Ovary (tissue), 9 donors: ENCODE results near the gene MMP28. TPM values are rescaled to one million over a fixed set of nuclear protein-coding genes. Genes with fewer than 3 reads are reported as not detected.

ENCODE experiments used
- DNase-seq, 5 donors: peaks; one replicate each; pipeline ENCODE4 v3.0.0-alpha.2; 2019 to 2020
- H3K27ac ChIP-seq, 2 donors: fragments of 200-600 bp; one replicate each; pipeline versions ENCODE4 v1.5.1 to v1.8.0; 2019 to 2022
- H3K27me3 ChIP-seq: fragments of 200-600 bp; one replicate; pipeline ENCODE4 v1.8.0; 2022
- H3K36me3 ChIP-seq: fragments of 200-600 bp; sonication (generic); one replicate; pipeline ENCODE4 v1.5.1; 2019
- H3K4me1 ChIP-seq: one replicate; pipeline ENCODE4 v1.8.1; 2013; ENCODE audit warnings: mild to moderate bottlenecking, moderate library complexity; ENCODE audit not compliant: insufficient read depth
- H3K4me3 ChIP-seq: fragments of 200-600 bp; sonication (generic); one replicate; pipeline ENCODE4 v1.5.1; 2017
- H3K9me3 ChIP-seq, 2 donors: fragments of 200-600 bp in 1 of 2; sonication (generic) in 1 of 2; one replicate each; pipeline versions ENCODE4 v1.5.1 to v1.8.1; 2013 to 2019; ENCODE audit warnings: mild to moderate bottlenecking in 1 of 2, moderate library complexity in 1 of 2
- CTCF ChIP-seq, 3 donors: fragments of 450-650 bp in 2 of 3; fragments of 200-600 bp in 1 of 3; IDR thresholded peaks; one replicate each; pipeline versions ENCODE4 v1.5.1 to v1.8.0; 2016 to 2022; ENCODE audit warnings: antibody characterized with exemption in 3 of 3, mild to moderate bottlenecking in 1 of 3
- EP300 ChIP-seq: sonication (generic); formaldehyde crosslinking; IDR thresholded peaks from one replicate; pipeline ENCODE4 v1.6.1; 2017; ENCODE audit warnings: antibody characterized with exemption
- POLR2A ChIP-seq: fragments of 450-650 bp; IDR thresholded peaks from one replicate; pipeline ENCODE4 v1.6.1; 2017; ENCODE audit warnings: antibody characterized with exemption, mild to moderate bottlenecking, moderate library complexity
- WGBS, 3 donors: extraction: QIAGEN DNeasy Blood & Tissue Kit in 1 of 3; methylation state at CpG; one replicate each; pipeline versions ENCODE4 v1.1.5 to v1.1.7; 2013 to 2017; 5-methylcytosine and 5-hydroxymethylcytosine counted together
- intact Hi-C, 4 donors: fragments of 100-400 bp; cut with DNase I; formaldehyde crosslinking; loops; one replicate each; pipeline versions ENCODE4 v1.11.0 to v1.15.1; 2022 to 2023
- polyA plus RNA-seq, 2 donors: library from polyadenylated mRNA; stranded (reverse); fragments of 200-250 nt in 1 of 2; fragments of 350-450 nt in 1 of 2; fragmentation: Illumina TruSeq in 1 of 2; extraction: RNeasy Lipid Tissue Mini Kit (QIAGEN cat#74804) in 1 of 2; gene quantifications; one replicate each; pipeline ENCODE4 v1.2.3, GENCODE V29; 2013 to 2014
- total RNA-seq, 7 donors: library from RNA; depleted of rRNA in 2 of 7; stranded (reverse); fragments of >200 nt in 2 of 7; fragmentation: NEBNext Ultra II Directional in 3 of 7; extraction: Animal tissue kit (Norgen Biotek cat#: 25700) in 3 of 7; gene quantifications; one replicate each; pipeline versions ENCODE4 v1.1.0 to v1.2.4, GENCODE V29; 2016 to 2023
- donor health status: DM: no; HTN: no; CAD: no; lungs with moderate emphysema.
- donor health status: DM: no; HTN: no; CAD: no.
- donor health status: Bipolar disorder and iron deficiency.
- donor health status: DM: yes; HTN: yes; CAD: no.
- donor health status: DM: no; HTN: no; CAD: no.
- donor health status: DM: yes; HTN: yes; CAD: no.

Gene MMP28
- total and polyA plus RNA-seq, 9 donors: 0.25 to 33.3 (median 3.5) TPM

GRCh38 chr17:35841505-35841904 lies 46.1 kb upstream of the MMP28 start:
- DNase-seq: no peak
- TF ChIP-seq EP300 (no peak), POLR2A (no peak), CTCF (IDR thresholded peaks at IDR 0.05) (no peak)
- no peaks in the 10 kb centered on the region for H3K4me1 ChIP-seq
- no peaks in the 10 kb centered on the region for H3K9me3 ChIP-seq
- WGBS, 3 donors: 70 to 82% (median 77%) methylated on average over 4 of the region's 4 CpGs
- no peak overlapping the region for H3K4me3 ChIP-seq
- no peaks in the 10 kb centered on the region for H3K36me3 ChIP-seq
- H3K27ac ChIP-seq: no peak overlapping the region
- intact Hi-C loops: no loop called here
- H3K27me3 ChIP-seq: no peaks in the 10 kb centered on the region

DNA sequence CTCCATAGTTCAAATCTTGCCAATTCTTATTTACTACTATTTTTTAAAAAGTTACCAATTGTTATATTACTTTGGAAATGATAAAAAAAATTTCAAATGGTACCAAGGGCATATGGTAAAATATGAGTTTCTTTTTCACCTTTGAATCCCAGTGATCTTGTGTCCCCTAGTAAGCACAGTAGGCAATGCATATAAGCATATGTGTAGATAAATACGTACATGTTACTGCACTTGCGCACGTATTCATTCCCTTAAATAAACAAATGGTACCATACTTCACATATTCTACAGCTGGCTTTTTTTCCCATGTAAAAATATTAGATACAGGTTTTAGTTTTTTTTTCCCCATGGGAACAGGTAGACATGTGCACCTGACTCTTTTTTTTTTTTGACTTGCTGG lies 45.7 kb upstream of the MMP28 start:
- intact Hi-C loops: no loop called here
- no peak overlapping the region for H3K27ac ChIP-seq
- H3K4me3 ChIP-seq: no peak overlapping the region
- no peak for DNase-seq
- no peaks in the 10 kb centered on the region for H3K27me3 ChIP-seq
- TF ChIP-seq POLR2A: no peak
- no peak for TF ChIP-seq CTCF (IDR thresholded peaks at IDR 0.05)
- TF ChIP-seq EP300: no peak
- H3K36me3 ChIP-seq: no peaks in the 10 kb centered on the region
- WGBS, 3 donors: 91 to 93% (median 93%) methylated on average over 3 of the region's 3 CpGs
- H3K4me1 ChIP-seq: no peaks in the 10 kb centered on the region
- H3K9me3 ChIP-seq: no peaks in the 10 kb centered on the region

GRCh38 chr17:35825206-35825605 lies 29.8 kb upstream of the MMP28 start:
- intact Hi-C loops: no loop called here

GRCh38 chr17:35821308-35821707 lies 25.9 kb upstream of the MMP28 start:
- peaks cover 2% of the 10 kb centered on the region for H3K27me3 ChIP-seq
- 37 to 43% (median 41%) methylated on average over 2 of the region's 2 CpGs for WGBS, 3 donors
- no peaks in the 10 kb centered on the region for H3K4me1 ChIP-seq
- no peaks in the 10 kb centered on the region for H3K36me3 ChIP-seq
- intact Hi-C loops: no loop called here
- no peak overlapping the region for H3K27ac ChIP-seq
- no peak for TF ChIP-seq EP300
- TF ChIP-seq CTCF (IDR thresholded peaks at IDR 0.05): no peak
- TF ChIP-seq POLR2A: no peak
- no peak overlapping the region for H3K4me3 ChIP-seq
- H3K9me3 ChIP-seq: no peaks in the 10 kb centered on the region
- DNase-seq: no peak

More at GRCh38 chr17:35825206-35825605, 29.8 kb upstream of the MMP28 start:
- Histone ChIP-seq H3K4me3 (no peak overlapping the region), H3K9me3 (no peaks in the 10 kb centered on the region), H3K4me1 (no peaks in the 10 kb centered on the region), H3K27ac (no peak overlapping the region), H3K27me3 (no peaks in the 10 kb centered on the region), H3K36me3 (no peaks in the 10 kb centered on the region)
- DNase-seq: no peak
- TF ChIP-seq EP300 (no peak), CTCF (IDR thresholded peaks at IDR 0.05) (no peak), POLR2A (no peak)
- WGBS, 3 donors: 94 to 100% (median 96%) methylated on average over 1 of the region's 1 CpG

GRCh38 chr17:35819455-35819854 lies 24.0 kb upstream of the MMP28 start:
- no peak for DNase-seq
- H3K4me3 ChIP-seq: no peak overlapping the region
- H3K27me3 ChIP-seq: peaks cover 2% of the 10 kb centered on the region
- H3K27ac ChIP-seq: no peak overlapping the region
- H3K4me1 ChIP-seq: peaks cover 2% of the 10 kb centered on the region
- 66 to 73% (median 66%) methylated on average over 1 of the region's 1 CpG for WGBS, 3 donors
- intact Hi-C loops: no loop called here
- no peak for TF ChIP-seq EP300
- TF ChIP-seq POLR2A: no peak
- TF ChIP-seq CTCF (IDR thresholded peaks at IDR 0.05): no peak
- no peaks in the 10 kb centered on the region for H3K36me3 ChIP-seq
- no peaks in the 10 kb centered on the region for H3K9me3 ChIP-seq
